Mononuclear cell (primary cell): ENCODE measurements around the gene TYROBP. TPM values are rescaled to one million over a fixed set of nuclear protein-coding genes. Genes with fewer than 3 reads are reported as not detected.
"Not testable (repeated sequence)": the region's sequence is repeated elsewhere in the genome, so short reads cannot be mapped to it uniquely, and the experiment has no call there.

ENCODE experiments used
- H3K27me3 ChIP-seq: 2 replicates; pipeline ENCODE4 v1.6.0; 2011; ENCODE audit warnings: low read length, control low read depth; ENCODE audit not compliant: insufficient read depth
- H3K4me1 ChIP-seq: 2 replicates; pipeline ENCODE4 v1.5.1; 2011; ENCODE audit warnings: mild to moderate bottlenecking, low read length, control low read depth; ENCODE audit not compliant: insufficient read depth
- H3K4me3 ChIP-seq: 2 replicates; pipeline ENCODE4 v1.5.1; 2011; ENCODE audit warnings: mild to moderate bottlenecking, low read length, moderate library complexity
- H3K9me3 ChIP-seq: 2 replicates; pipeline ENCODE4 v1.5.1; 2011; ENCODE audit warnings: low read depth, mild to moderate bottlenecking, control low read depth, low read length
- total RNA-seq: library from RNA; depleted of rRNA; stranded (reverse); fragments of >200 nt; gene quantifications from one replicate; pipeline ENCODE4 v1.2.3, GENCODE V29; 2012

The TYROBP gene
- 286 TPM for total RNA-seq

DNA sequence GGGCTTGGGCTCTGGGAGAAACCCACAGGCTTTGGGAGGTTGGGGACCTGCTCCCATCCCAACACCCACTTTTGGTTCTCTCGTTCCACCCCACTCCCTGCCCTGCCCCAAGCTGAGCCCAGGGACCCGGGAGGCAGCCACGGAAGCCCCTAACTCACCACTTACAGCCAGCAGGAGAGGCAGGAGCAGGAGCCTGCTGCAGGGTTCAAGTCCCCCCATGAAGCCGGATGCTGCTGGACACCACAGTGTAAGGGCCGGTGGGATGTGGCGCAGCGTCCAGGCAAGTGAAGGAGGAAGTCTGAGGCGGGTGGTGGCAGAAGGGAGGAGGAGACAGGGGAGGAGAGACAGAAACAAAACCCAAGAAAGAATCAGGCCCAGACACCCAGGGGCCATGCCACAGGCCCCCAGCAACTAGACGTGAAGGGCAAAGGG lies at the start of gene TYROBP:
TYROBP (minus strand) TSS at position 286 of the 432 bp plus-strand sequence; CDS start at position 219, 67 bp downstream.
- no peaks in the 10 kb centered on the region for H3K9me3 ChIP-seq
- no peaks in the 10 kb centered on the region for H3K27me3 ChIP-seq
- peaks cover 95% of the 10 kb centered on the region for H3K4me1 ChIP-seq
- peak within 1 kb of the TSS; percentile 78 for H3K4me3 ChIP-seq

DNA sequence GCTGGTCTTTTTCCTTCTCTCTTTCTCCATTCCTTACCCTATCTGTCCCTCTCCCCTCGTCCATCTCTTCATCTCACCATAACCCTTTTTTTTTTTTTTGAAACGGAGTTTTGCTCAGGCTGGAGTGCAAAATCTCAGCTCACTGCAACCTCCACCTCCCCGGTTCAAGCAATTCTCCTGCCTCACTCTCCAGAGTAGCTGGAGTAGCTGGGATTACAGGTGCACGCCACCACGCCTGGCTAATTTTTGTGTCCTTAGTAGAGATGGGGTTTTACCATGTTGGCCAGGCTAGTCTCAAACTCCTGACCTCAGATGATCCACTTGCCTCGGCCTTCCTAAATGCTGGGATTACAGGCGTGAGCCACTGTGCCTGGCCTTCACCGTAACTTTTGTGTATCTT lies 49.3 kb upstream of the TYROBP start:
- H3K4me3 ChIP-seq, H3K9me3 ChIP-seq: not testable (repeated sequence)
- H3K27me3 ChIP-seq, result peaks cover 12% of the 10 kb centered on the region
- peaks cover 47% of the 10 kb centered on the region for H3K4me1 ChIP-seq

DNA sequence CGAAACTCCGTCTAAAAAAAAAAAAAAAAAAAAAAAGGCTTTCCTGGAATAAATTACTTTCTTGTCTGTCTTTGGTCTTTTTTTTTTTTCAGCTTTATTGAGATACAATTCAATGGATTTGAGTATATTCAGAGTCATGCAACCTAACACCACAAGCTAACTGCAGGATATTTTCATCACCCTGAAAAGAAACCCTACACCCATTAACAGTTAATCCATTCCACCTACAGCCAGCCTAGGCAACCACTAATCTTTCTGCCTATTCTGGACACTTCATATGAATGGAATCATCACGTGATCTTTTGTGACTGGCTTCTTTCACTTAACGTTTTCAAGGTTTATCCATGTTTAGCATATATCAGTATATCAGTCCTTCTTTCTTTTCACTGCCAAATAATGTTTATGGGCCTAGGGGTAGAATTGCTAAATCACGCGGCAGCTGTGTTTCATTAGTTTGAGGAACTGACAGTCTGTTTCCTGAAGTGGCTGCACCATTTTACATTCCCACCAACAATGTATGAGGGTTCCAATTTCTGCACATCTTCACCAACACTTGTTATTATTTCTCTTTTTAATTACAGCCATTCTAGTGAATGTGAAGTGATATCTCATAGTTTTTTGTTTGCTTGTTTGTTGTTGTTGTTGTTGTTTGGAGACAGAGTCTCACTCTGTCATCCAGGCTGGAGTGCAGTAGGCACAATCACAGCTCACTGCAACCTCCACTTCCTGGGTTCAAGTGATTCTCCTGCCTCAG lies 48.0 kb upstream of the TYROBP start:
- Histone ChIP-seq H3K27me3 (peaks cover 12% of the 10 kb centered on the region), H3K9me3 (no peaks in the 10 kb centered on the region), H3K4me3 (no peak overlapping the region), H3K4me1 (peaks cover 48% of the 10 kb centered on the region)

DNA sequence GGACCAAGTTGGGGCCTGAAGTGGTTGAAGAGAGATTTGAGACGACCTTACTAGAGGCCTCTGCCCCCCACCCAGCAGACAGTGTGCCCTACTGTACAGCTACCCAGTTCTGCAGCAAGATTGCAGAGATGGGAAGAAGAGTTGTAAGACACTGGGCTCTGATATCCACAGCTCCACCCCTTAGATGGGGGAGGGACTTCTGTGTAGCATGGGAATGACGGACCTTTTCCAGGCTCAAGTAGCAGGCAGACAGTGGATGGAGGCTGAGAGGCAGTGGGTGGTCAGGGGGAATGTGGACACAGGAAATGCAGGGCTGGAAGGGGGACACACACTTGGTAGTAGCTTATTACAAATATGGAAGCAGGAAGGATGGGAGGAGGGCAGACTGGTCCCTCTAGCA lies 41.0 kb upstream of the TYROBP start:
- H3K4me1 ChIP-seq, result peaks cover 19% of the 10 kb centered on the region
- no peaks in the 10 kb centered on the region for H3K9me3 ChIP-seq
- H3K27me3 ChIP-seq, result no peaks in the 10 kb centered on the region
- no peak overlapping the region for H3K4me3 ChIP-seq

DNA sequence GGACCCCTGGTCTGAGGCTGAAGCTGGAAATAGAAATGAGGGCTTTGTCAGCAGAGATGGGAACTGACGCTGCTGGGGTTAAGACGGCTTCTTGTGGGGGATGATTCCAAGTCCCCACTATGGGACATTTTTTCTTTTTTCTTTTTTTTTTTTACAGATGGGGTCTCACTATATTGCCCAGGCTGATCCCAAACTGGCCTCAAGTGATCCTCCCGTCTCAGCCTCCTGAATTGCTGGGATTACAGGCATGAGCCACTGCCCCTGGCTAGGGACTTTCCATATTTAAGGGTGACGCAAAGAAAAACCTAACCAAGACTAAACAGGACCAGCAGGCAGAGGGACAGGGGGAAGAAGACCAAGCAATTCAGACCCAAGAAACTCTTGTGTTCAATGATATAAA lies 38.1 kb upstream of the TYROBP start:
- H3K4me3 ChIP-seq, result no peak overlapping the region
- no peaks in the 10 kb centered on the region for H3K9me3 ChIP-seq
- H3K4me1 ChIP-seq, result no peaks in the 10 kb centered on the region
- no peaks in the 10 kb centered on the region for H3K27me3 ChIP-seq

DNA sequence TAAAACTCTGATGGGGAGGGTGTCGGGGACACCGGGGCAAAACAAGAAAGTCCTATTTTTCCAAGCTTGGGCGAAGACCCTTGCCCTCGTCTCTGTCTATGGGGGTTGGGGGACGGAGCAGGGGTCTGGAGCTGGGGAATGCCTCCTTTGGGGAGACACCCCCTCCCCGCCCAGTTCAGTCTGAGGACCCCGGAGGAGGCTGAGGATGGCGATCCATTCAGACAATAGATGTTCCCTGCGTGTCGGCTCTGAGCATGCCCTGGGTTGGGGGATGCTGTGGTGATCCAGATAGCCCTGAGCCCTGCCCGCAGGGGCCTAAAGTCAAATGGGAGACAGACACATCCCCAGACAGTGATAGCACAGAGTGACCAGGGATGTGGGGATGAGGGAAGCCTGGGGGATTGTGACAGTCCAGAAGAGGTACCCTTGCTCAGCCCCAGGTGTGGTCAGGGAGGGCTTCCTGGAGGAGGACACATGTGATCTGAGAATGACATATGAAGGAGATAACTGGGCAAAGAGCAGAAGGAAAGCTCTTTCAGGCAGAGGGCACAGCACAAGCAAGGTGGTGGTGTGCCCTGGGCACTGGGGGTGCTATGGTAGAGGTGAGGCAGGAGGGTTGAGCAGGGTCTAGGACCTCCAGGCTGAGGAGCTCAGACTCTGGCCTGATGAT lies 37.2 kb upstream of the TYROBP start:
- Histone ChIP-seq H3K9me3 (no peaks in the 10 kb centered on the region), H3K27me3 (no peaks in the 10 kb centered on the region), H3K4me3 (no peak overlapping the region), H3K4me1 (no peaks in the 10 kb centered on the region)

DNA sequence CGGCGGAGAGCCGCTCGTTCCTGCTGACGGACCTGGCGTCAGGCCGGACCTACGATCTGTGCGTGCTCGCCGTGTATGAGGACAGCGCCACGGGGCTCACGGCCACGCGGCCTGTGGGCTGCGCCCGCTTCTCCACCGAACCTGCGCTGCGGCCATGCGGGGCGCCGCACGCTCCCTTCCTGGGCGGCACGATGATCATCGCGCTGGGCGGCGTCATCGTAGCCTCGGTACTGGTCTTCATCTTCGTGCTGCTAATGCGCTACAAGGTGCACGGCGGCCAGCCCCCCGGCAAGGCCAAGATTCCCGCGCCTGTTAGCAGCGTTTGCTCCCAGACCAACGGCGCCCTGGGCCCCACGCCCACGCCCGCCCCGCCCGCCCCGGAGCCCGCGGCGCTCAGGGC lies 36.5 kb upstream of the TYROBP start:
- Histone ChIP-seq H3K4me1 (no peaks in the 10 kb centered on the region), H3K4me3 (no peak overlapping the region), H3K9me3 (no peaks in the 10 kb centered on the region), H3K27me3 (no peaks in the 10 kb centered on the region)

DNA sequence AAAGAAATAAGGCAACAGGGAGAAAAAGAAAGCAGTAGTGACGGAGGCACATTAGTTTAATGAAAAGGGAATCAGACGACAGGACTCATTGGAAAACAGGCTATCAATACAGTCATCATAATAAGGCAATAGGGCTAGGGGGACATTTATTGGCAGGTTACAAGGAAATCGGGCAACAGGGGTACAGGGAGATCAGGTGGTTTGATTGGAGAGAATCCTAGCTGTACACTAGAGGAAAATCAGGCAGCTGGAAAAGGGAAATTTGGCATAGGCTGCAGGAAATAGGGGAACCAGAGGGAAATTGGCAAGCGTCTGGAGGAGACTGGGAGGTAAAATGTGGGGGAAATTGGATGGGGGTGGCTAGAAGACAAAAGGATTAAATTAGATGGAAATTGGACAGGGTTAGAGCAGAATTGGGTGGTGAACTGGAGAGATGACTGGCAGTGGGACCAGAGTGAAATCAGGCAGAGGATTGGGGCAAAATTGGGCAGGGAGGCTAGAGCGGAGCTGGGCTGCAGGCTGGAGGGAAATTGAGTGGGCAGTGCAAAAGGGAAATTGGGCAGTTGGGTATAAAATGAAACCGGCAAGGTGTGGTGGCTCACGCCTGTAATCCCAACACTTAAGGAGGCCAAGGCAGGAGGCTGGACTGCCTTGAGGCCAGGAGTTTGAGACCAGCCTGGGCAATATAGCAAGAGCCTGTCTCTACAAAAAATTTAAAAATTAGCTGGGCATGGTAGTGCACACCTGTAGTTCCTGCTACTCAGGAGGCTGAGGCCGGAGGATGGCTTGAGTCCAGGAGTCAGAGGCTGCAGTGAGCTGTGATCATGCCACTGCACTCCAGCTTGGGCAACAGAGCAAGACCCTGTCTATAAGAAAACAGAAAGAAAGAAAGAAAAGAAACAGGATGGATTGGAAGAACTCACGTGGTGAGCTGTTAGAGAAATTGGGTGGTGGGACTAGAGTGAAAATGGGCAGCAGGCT lies 35.5 kb upstream of the TYROBP start:
- H3K9me3 ChIP-seq, result no peaks in the 10 kb centered on the region
- no peak overlapping the region for H3K4me3 ChIP-seq
- no peaks in the 10 kb centered on the region for H3K27me3 ChIP-seq
- no peaks in the 10 kb centered on the region for H3K4me1 ChIP-seq

DNA sequence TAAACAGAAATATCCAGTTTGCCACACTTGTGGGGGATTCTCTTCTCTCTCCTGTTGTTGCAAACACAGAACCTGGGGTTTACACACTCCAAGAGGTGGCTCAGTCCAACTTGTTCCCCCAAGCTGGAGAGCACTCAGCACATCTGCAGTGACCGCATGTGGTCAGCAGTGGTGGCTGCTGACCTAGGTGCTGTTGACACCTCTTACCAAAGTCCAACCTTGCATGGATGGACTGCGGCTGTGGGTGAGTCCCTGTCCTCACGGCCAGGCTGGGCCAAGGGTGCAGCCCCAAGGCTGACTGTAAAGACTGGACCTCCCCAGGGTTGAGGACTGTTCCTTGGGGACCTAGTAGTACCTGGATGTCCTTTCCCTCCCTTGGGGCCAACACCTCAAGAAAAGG lies 34.1 kb upstream of the TYROBP start:
- no peaks in the 10 kb centered on the region for H3K27me3 ChIP-seq

DNA sequence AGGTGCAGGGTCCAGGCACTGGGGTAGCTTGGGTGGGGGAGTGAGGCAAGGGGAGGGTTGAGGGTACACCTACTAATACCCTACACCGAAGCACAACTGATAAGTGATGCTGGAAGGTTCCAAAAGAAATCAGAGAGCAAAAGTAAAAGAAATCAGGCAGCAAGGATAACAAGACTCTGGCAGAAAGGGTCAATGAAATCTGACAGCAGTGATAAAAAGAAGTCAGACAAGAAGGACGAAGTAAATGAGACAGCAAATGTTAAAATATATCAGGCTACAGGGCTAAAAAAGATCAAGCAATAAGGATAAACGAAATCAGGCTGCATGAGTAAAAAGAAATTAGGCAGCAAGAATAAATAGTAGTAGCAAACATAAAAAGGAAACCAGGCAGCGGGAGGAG lies 32.7 kb upstream of the TYROBP start:
- Histone ChIP-seq H3K4me1 (peaks cover 8% of the 10 kb centered on the region), H3K9me3 (no peaks in the 10 kb centered on the region), H3K27me3 (peaks cover 5% of the 10 kb centered on the region), H3K4me3 (no peak overlapping the region)

More for the DNA sequence above, 34.1 kb upstream of the TYROBP start:
- Histone ChIP-seq H3K4me3 (no peak overlapping the region), H3K9me3 (no peaks in the 10 kb centered on the region), H3K4me1 (peaks cover under 1% of the 10 kb centered on the region)

DNA sequence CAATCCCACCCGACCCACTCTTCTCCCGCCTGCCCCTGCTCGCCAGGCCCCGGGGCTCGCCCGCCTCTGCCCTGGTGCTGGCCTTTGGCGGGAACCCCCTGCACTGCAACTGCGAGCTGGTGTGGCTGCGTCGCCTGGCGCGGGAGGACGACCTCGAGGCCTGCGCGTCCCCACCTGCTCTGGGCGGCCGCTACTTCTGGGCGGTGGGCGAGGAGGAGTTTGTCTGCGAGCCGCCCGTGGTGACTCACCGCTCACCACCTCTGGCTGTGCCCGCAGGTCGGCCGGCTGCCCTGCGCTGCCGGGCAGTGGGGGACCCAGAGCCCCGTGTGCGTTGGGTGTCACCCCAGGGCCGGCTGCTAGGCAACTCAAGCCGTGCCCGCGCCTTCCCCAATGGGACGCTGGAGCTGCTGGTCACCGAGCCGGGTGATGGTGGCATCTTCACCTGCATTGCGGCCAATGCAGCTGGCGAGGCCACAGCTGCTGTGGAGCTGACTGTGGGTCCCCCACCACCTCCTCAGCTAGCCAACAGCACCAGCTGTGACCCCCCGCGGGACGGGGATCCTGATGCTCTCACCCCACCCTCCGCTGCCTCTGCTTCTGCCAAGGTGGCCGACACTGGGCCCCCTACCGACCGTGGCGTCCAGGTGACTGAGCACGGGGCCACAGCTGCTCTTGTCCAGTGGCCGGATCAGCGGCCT lies 32.1 kb upstream of the TYROBP start:
- Histone ChIP-seq H3K4me1 (peaks cover 13% of the 10 kb centered on the region), H3K9me3 (no peaks in the 10 kb centered on the region), H3K4me3 (no peak overlapping the region)

DNA sequence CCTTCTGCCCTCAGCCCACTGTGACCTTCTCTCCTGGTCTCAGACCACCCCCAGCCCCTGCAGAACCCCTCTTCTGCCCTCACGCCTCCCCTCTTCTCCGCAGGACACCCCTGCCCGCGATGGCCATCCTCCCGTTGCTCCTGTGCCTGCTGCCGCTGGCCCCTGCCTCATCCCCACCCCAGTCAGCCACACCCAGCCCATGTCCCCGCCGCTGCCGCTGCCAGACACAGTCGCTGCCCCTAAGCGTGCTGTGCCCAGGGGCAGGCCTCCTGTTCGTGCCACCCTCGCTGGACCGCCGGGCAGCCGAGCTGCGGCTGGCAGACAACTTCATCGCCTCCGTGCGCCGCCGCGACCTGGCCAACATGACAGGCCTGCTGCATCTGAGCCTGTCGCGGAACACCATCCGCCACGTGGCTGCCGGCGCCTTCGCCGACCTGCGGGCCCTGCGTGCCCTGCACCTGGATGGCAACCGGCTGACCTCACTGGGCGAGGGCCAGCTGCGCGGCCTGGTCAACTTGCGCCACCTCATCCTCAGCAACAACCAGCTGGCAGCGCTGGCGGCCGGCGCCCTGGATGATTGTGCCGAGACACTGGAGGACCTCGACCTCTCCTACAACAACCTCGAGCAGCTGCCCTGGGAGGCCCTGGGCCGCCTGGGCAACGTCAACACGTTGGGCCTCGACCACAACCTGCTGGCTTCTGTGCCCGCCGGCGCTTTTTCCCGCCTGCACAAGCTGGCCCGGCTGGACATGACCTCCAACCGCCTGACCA lies 31.4 kb upstream of the TYROBP start:
- Histone ChIP-seq H3K9me3 (no peaks in the 10 kb centered on the region), H3K4me1 (peaks cover 13% of the 10 kb centered on the region), H3K27me3 (peaks cover 9% of the 10 kb centered on the region), H3K4me3 (no peak overlapping the region)

More for the DNA sequence above, 32.1 kb upstream of the TYROBP start:
- peaks cover 9% of the 10 kb centered on the region for H3K27me3 ChIP-seq

DNA sequence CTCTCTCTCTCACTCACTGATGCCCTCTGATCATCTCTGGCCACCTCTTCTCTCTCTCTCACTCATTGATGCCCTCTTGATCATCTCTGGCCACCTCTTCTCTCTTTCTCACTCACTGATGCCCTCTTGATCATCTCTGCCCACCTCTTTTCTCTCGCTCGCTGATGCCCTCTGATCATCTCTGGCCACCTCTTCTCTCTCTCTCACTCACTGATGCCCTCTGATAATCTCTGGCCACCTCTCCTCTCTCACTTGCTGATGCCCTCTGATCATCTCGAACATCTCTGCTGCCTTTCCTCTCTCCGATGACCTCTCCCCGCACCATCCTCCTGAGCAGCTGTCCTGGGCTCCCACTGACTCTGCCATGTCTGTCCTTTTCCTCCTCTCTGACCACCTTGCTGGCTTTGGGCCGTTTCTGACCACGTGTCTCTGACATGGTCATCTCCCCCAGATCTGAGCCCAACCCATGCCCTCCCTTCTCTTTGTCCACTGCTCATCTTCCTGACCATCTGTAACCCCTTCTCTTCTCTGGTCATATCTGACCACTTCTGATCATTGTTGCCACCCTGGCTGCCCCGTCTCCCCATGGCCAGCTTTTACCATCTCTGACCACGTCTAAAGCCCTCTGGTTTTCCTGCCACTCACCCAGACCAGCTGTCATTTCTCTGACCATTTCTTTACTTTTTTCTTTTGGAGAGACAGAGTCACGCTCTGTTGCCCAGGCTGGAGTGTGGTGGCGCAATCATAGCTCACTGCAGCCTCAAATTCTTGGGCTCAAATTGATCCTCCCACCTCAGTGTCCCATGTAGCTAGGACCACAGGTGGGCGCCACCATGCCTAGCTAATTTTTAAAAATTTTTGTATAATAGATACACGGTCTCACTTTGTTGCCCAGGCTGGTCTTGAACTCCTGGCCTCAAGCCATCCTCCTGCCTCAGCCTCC lies 30.5 kb upstream of the TYROBP start:
- Histone ChIP-seq H3K4me3 (no peak overlapping the region), H3K9me3 (no peaks in the 10 kb centered on the region), H3K27me3 (peaks cover 9% of the 10 kb centered on the region), H3K4me1 (peaks cover 13% of the 10 kb centered on the region)
